Gastrocnemius medialis (tissue), 4 donors: Measurements from ENCODE around the gene TMEM79.

Source experiments
- POLR2A ChIP-seq, 2 donors: fragments of 450-650 bp; IDR thresholded peaks; one replicate each; pipeline ENCODE4 v1.6.1; 2017; ENCODE audit warnings: antibody characterized with exemption in 2 of 2, mild to moderate bottlenecking in 2 of 2, moderate library complexity in 2 of 2
- TF ChIP-seq, protein P1 (sequence below), 5 experiments: fragments of 450-650 bp in 3 of 5; fragments of 200-600 bp in 2 of 5; sonication (generic) in 2 of 5; IDR thresholded peaks in 4 of 5; conservative IDR thresholded peaks in 1 of 5; 1 replicate in 4 of 5; 2 replicates in 1 of 5; pipeline ENCODE4 v1.5.1; 2016 to 2019; ENCODE audit warnings: antibody characterized with exemption in 5 of 5, mild to moderate bottlenecking in 3 of 5, moderate library complexity in 3 of 5

DNA sequence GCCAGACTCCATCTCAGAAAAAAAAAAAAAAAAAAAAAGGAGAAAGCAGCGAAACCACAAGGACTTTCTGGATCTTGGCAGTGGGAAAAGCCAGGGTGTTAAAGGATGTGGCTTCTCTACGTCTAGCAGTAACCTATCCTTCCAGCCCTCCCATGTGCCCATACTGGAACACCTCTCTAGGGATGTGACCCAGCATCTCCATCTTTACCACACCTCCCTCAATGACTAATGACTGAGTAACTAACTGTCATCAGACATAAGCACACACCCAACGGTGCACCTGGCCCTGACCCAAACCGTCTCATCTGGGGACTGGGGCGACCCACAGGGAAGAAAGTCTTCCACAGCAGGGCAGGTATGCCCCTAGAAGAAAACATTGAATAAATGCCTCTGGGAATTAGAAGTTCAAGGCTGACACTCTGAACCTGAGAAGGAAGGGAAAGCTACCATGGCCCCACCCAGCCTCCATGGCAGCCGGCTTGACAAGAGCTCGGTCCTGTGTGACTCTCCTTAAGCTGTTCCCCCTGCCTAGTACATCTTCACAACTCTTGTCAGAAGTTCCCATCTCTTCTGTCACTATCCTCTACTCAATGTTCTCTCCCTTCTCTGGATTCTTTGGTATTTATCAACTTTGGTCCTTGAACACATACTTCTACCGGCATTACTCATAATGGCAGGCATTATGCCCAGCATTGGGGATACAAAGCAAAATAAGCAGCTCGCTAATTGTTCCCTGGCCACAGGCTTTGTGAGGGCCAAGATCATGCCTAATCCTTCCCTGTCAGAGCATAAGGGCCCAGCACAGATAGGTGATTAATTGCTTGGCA lies 21.5 kb upstream of the TMEM79 start:
- TF ChIP-seq, protein P1, sequence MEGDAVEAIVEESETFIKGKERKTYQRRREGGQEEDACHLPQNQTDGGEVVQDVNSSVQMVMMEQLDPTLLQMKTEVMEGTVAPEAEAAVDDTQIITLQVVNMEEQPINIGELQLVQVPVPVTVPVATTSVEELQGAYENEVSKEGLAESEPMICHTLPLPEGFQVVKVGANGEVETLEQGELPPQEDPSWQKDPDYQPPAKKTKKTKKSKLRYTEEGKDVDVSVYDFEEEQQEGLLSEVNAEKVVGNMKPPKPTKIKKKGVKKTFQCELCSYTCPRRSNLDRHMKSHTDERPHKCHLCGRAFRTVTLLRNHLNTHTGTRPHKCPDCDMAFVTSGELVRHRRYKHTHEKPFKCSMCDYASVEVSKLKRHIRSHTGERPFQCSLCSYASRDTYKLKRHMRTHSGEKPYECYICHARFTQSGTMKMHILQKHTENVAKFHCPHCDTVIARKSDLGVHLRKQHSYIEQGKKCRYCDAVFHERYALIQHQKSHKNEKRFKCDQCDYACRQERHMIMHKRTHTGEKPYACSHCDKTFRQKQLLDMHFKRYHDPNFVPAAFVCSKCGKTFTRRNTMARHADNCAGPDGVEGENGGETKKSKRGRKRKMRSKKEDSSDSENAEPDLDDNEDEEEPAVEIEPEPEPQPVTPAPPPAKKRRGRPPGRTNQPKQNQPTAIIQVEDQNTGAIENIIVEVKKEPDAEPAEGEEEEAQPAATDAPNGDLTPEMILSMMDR (IDR thresholded peaks at IDR 0.05 in 4 of 5, conservative IDR thresholded peaks at IDR 0.05 in 1 of 5), result no peak
- no peak for TF ChIP-seq POLR2A (IDR thresholded peaks at IDR 0.05)
